Activated T-cell treated with anti-CD3 and anti-CD28 coated beads for 24 hours (primary cell): ENCODE measurements around the gene POU2F3.
A peak's percentile ranks its signal among the peaks of the same experiment; 100 is the strongest.

ENCODE experiments used
- DNase-seq: peaks from one replicate; pipeline ENCODE4 v3.0.0-alpha.2; 2020; ENCODE audit warnings: low read depth

The POU2F3 gene

GRCh38 chr11:120340529-120340928, 100.6 kb downstream of the POU2F3 start:
- no peak for DNase-seq

DNA sequence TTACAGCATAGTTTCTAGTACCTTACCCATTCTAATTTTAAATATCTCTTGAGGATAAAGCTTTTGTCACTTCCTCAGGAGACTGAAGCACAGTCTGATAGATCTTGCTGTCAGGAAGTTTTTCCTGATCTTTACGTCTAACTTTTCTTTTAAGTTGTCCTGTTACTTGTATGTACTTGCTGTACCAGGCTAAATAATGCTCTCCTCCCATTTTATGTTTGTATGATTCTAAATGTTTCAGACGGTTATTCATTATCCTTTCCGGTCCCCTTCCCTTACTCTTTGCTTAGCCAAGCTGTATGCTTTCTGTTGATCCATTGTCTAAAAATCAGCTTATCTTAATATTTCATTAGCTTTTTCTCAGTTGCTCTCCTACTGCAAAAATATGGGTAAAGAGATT, 102.3 kb downstream of the POU2F3 start:
- DNase-seq: no peak

GRCh38 chr11:120342678-120343077, 102.7 kb downstream of the POU2F3 start:
- no peak for DNase-seq

DNA sequence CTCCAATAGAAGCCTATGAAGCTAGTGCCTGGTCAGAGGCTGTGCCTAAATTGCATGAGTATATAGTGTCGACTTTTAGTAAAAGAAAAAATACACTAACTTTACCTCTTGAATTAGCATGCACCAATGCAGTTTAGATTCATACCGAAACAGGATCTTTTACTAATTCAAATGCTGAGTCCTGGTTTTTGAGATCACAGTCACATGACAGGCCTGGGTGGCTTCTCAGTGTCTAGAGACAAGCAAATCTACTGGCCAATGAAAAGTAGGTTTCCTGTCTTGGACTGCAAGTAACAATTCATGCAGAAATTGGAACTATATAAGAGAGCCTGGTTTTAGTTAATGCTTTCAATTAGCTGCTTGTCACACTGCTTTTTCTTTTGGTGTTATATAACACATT, 103.5 kb downstream of the POU2F3 start:
- no peak for DNase-seq

- peak; percentile 33 for DNase-seq
Observed at GRCh38 chr11:120344302-120345004, 104.5 kb downstream of the POU2F3 start.

GRCh38 chr11:120346233-120346632, 106.3 kb downstream of the POU2F3 start:
- no peak for DNase-seq

- DNase-seq: no peak
Observed at GRCh38 chr11:120350637-120351036, 110.7 kb downstream of the POU2F3 start.

DNA sequence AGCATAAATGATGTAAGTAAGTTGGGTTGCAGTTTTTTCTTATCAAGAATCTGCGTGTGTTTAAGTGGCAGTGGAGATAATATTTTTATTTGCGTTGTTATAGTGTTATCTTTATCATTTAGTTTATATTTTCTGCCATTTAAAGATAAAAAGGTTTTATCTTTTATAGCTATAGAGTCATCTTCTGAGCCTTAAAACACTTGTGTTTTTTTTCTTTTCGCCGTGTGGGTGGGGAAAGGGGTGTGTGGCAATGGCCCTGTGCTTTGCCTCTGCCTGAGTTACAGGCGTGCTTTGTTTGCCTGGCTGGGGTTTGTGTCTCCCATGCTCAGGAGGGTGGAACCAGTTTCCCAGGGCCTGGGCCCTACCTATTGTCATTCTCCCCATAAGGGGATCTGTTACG, 112.5 kb downstream of the POU2F3 start:
- DNase-seq: no peak

GRCh38 chr11:120354068-120354467, 114.1 kb downstream of the POU2F3 start:
- no peak for DNase-seq

GRCh38 chr11:120354779-120355178, 114.8 kb downstream of the POU2F3 start:
- no peak for DNase-seq

- DNase-seq: no peak
Observed at GRCh38 chr11:120357620-120358019, 117.7 kb downstream of the POU2F3 start.

DNA sequence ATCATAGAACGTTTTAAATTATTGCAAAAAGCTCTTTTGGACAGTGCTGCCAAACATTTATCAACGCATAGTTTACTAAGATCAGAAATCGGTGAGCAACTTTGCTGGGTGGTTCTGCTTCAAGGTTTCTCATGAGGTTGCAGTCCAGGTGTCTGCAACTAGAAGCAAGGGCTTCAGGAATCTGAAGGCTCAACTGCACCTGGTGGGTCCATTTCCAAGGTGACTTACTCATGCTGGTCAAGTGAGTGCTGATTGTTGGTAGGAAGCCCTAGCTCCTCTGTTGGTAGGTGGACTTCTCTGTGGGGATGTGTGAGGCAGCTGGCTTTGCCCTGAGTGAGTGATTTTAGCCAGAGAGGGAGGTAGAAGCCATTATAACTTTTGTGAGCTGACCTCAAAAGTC, 118.8 kb downstream of the POU2F3 start:
- no peak for DNase-seq

GRCh38 chr11:120363436-120363835, 123.5 kb downstream of the POU2F3 start:
- no peak for DNase-seq

DNA sequence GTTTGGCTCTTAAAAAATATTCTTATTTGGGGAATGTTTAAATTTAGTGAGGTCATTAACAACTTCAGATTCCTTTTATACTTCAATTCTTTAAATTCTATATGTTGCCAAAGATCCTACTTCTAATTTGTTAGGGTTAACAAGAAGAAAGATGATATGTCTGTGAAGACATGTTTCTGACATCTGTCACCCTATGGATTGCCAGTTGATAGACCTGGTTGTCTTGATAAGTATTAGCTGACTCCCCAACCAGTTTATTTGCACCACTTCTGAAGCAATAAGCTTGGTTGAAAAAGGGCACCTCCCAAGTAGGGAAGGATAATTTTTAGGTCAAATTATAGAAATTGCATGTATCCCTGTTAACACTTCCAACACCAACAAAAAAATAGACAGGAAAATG, 125.6 kb downstream of the POU2F3 start:
- no peak for DNase-seq
